ENCODE data around the gene CTIF.

DNA sequence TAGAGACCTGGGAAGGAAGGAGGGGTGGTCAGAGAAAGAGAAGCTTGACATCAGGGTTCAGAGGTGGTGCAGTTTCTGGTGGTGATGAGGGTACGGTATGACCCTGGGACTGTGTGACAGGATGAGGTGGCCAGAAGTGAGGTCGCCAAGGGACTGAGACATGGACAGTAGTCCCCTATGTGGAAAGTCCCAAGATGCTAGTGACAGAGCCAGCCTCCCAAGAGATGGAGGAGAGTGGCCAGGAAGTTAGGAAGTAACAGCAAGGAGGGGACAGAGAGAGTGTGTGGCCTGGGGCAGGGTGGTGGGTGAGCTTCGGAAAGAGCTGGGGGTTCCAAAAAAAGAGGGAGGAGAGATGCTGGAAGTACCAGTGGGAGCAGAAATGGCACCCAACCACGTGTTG, 345.9 kb downstream of the CTIF start:
- TF ChIP-seq, protein P1, sequence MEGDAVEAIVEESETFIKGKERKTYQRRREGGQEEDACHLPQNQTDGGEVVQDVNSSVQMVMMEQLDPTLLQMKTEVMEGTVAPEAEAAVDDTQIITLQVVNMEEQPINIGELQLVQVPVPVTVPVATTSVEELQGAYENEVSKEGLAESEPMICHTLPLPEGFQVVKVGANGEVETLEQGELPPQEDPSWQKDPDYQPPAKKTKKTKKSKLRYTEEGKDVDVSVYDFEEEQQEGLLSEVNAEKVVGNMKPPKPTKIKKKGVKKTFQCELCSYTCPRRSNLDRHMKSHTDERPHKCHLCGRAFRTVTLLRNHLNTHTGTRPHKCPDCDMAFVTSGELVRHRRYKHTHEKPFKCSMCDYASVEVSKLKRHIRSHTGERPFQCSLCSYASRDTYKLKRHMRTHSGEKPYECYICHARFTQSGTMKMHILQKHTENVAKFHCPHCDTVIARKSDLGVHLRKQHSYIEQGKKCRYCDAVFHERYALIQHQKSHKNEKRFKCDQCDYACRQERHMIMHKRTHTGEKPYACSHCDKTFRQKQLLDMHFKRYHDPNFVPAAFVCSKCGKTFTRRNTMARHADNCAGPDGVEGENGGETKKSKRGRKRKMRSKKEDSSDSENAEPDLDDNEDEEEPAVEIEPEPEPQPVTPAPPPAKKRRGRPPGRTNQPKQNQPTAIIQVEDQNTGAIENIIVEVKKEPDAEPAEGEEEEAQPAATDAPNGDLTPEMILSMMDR (conservative IDR thresholded peaks at IDR 0.05; ENCODE audit: low read depth, low read length) = no peak
- TF ChIP-seq EZH2 (IDR thresholded peaks at IDR 0.05; ENCODE audit: low read length, unreplicated experiment) = no peak
